ENCODE measurements around the gene MZB1. TPM values are rescaled to one million over a fixed set of nuclear protein-coding genes. Genes with fewer than 3 reads are reported as not detected.

The MZB1 gene, protein sequence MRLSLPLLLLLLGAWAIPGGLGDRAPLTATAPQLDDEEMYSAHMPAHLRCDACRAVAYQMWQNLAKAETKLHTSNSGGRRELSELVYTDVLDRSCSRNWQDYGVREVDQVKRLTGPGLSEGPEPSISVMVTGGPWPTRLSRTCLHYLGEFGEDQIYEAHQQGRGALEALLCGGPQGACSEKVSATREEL
- total RNA-seq = 10 to 100 TPM; 19.0 to 19.9 TPM

DNA sequence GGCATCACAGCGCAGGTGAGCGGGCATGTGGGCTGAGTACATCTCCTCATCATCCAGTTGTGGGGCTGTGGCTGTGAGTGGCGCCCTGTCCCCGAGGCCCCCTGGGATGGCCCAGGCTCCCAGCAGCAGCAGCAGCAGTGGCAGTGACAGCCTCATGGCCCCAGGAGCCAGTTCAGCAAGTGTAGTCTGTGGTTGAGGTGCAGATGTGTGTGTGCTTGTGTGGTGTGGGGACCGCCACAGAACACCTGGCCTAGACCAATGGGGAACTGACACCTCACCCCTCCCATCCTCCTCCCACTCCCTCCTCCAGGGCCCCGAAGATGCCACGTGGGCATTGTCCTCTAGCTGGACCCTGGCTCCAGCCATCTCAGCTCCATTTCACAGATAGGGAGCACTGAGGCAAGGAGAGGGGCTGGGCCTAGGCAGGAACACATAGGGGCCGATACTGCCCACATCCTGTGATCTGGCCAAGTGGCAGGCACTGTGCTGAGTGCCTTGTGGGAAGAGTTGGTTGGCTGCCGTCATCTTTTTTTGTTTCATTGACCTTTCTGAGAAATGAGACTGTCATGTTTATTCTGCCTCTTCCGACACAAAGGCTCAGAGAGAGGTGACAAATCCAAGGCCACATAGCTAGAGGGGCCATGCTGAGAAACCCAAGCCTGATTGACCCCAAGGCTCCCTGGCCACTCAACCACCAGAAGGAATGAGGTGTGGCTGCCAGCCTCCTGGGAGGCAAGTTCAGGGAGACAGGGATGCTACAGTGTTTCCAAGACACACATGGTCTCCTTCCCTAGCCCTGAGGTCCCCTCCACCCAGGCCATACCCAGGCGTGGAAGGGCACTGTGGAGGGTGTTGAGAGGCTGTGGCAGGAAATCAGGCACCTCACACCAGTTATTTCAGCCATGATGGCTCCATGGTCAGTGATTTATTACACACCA, at the start of gene MZB1:
Gene MZB1 (minus strand): TSS at position 213 of the 938 bp plus-strand sequence. CDS start 57 bp downstream, at position 156.
- CTCF ChIA-PET = interaction anchor here (1.0 to 4.4 kb wide), 9 partner anchors 12 to 811 kb away, joined by 3 to 32 read pairs (median 4); partner anchors contain the start of genes MATR3, PAIP2, SPATA24 and STING1
- POLR2A ChIA-PET = interaction anchor here (0.6 to 11.6 kb wide), 7 partner anchors 12 to 138 kb away, joined by 3 to 139 read pairs (median 6); partner anchors contain the start of genes MATR3, PAIP2 and SPATA24
- H3K4me3 Mint-ChIP-seq = peak within 1 kb of the TSS; percentile 98

DNA sequence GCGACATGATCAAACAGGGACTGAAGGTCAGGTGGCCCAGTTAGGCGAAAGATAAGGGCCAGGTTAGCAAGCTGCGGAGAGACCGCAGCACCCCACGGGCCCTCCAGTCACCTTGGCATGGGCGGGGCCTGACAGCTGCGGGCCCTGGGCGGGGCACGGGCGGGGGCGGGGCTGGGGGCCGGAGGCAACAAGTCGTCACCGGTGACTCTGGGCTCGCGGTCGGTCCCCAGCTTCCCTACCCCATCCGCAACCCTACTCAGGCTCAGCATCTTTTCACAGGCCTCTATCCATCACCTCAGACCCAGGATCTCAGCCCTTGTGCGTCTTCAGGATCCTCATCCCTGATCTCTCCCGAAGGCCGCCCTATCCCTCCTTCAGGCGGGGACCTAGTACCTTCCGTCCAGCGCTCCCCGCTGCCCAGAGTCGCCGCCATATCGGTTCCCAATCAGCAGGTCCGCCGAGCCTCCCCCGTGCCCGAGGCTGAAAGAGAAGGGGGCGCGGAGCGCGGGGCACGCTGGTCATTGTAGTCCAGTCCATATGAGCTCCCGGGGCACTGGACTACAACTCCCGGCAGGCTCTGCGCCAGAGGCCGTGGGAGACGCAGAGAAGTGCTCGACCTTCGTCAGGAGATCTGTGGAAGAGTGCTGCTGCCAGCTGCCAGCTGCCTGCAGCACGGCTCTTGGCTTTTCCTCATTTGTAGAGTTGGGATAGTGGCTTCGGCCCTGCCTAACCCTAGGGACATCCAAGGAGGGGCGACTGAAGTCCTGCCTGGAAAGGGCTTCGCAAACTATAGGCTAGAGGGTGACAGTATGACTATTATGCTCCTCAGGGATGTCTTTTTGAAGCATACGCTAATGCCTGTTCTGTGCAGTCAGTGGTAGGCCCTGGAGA, 49.5 kb upstream of the MZB1 start, which contains the start of gene DNAJC18:
Gene DNAJC18 (minus strand): TSS at position 513 of the 891 bp plus-strand sequence. CDS start 80 bp downstream, at position 433.
- POLR2A ChIA-PET = interaction anchor here (0.6 to 1.4 kb wide), 8 partner anchors 8 to 188 kb away, joined by 3 to 5 read pairs (median 3); partner anchors contain the start of genes STING1 and UBE2D2
- DNase-seq = peak; percentile 91
- CTCF ChIA-PET = interaction anchor here (0.8 to 2.6 kb wide), 5 partner anchors 15 to 336 kb away, joined by 3 to 18 read pairs (median 3); no protein-coding TSS in a partner anchor
- Mint-ChIP-seq H3K27me3 (ENCODE audit: low read depth) (peaks cover 14% of the 10 kb centered on the region), H3K9me3 (ENCODE audit: insufficient read depth) (no peaks in the 10 kb centered on the region), H3K4me3 (peak within 1 kb of the TSS; percentile 97), H3K4me1 (ENCODE audit: low read depth) (peaks cover 50% of the 10 kb centered on the region), H3K27ac (peak within 1 kb of the TSS; percentile 98), H3K36me3 (ENCODE audit: low read depth) (no peaks in the 10 kb centered on the region)
- ATAC-seq = peak; percentile 93

More for the DNA sequence above, at the start of gene MZB1:
- peak within 1 kb of the TSS; percentile 99 for H3K27ac Mint-ChIP-seq
- peaks cover 68% of the 10 kb centered on the region for H3K4me1 Mint-ChIP-seq (ENCODE audit: low read depth)
- DNase-seq = peak; percentile 91
- no peaks in the 10 kb centered on the region for H3K27me3 Mint-ChIP-seq (ENCODE audit: low read depth)
- H3K9me3 Mint-ChIP-seq (ENCODE audit: insufficient read depth) = no peaks in the 10 kb centered on the region
- H3K36me3 Mint-ChIP-seq (ENCODE audit: low read depth) = peaks cover 19% of the 10 kb centered on the region
- peak; percentile 41 for ATAC-seq

DNA sequence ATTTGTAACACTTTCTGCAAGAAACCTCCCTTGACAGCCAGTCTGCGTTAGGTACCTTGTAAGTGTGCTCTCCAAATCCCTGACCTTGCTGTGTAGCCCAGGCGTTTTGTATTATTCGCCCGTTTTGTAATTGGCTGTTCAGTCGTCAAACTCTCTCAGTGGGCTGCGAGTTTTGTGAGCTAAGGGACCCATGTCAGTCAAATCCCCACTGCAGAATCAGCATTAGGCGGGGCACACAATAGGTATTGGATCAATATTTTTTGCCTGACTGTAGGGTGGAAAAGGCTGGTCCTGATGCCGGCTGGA, 48.9 kb upstream of the MZB1 start:
- CTCF ChIA-PET = interaction anchor here (0.8 to 2.6 kb wide), 4 partner anchors 14 to 29 kb away, joined by 3 to 18 read pairs (median 3); no protein-coding TSS in a partner anchor
- no peaks in the 10 kb centered on the region for H3K9me3 Mint-ChIP-seq (ENCODE audit: insufficient read depth)
- POLR2A ChIA-PET = interaction anchor here (0.6 to 1.3 kb wide), 5 partner anchors 19 to 188 kb away, joined by 3 to 5 read pairs (median 3); partner anchors contain the start of genes STING1 and UBE2D2
- peak overlapping the region; percentile 97 for H3K4me3 Mint-ChIP-seq
- peaks cover 44% of the 10 kb centered on the region for H3K4me1 Mint-ChIP-seq (ENCODE audit: low read depth)
- H3K27ac Mint-ChIP-seq = peak overlapping the region; percentile 98
- H3K36me3 Mint-ChIP-seq (ENCODE audit: low read depth) = peaks cover 2% of the 10 kb centered on the region
- DNase-seq (no peak), ATAC-seq (no peak)
- peaks cover 14% of the 10 kb centered on the region for H3K27me3 Mint-ChIP-seq (ENCODE audit: low read depth)

DNA sequence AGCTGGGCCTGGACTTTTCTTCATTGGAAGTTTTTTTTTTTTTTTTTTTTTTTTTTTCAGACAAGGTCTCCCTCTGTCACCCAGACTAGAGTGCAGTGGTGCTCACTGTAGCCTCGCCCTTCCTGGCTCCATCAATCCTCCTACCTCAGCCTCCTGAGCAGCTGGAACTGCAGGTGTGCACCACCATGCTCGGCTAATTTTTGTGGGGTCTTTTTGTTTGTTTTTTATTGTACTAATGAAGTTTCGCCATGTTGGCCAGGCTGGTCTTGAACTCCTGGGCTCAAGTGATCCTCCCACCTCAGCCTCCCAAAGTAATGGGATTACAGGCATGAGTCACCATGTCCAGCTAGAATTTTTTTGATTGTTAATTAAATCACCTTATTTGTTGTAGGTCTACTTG, 46.0 kb upstream of the MZB1 start:
- peaks cover 2% of the 10 kb centered on the region for H3K36me3 Mint-ChIP-seq (ENCODE audit: low read depth)
- POLR2A ChIA-PET = interaction anchor here (1.0 kb wide), 1 partner anchor 24 kb away, joined by 4 read pairs; no protein-coding TSS in a partner anchor
- no peaks in the 10 kb centered on the region for H3K27me3 Mint-ChIP-seq (ENCODE audit: low read depth)
- DNase-seq (no peak), ATAC-seq (no peak)
- CTCF ChIA-PET = interaction anchor here (0.6 to 2.3 kb wide), 3 partner anchors 14 to 410 kb away, joined by 3 to 28 read pairs (median 3); no protein-coding TSS in a partner anchor
- peaks cover 21% of the 10 kb centered on the region for H3K4me1 Mint-ChIP-seq (ENCODE audit: low read depth)
- no peak overlapping the region for H3K4me3 Mint-ChIP-seq
- no peak overlapping the region for H3K27ac Mint-ChIP-seq
- H3K9me3 Mint-ChIP-seq (ENCODE audit: insufficient read depth) = no peaks in the 10 kb centered on the region

DNA sequence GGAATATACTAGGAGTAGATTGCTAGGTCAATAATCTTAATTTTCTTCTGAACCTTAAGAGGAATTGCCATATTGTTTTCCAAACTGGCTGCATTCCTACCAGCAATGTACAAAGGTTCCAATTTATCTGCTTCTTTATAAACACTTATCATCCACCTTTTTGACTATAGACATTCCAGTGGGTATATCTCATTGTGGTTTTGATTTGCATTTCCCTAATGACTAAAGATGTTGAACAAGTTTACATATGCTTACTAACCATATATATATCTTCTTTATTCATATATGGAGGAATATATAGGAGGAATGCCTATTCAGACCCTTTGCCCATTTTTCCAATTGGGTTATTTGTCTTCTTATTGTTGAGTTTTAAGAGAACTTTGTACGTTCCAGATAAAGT, 42.0 kb upstream of the MZB1 start:
- Mint-ChIP-seq H3K4me3 (no peak overlapping the region), H3K4me1 (ENCODE audit: low read depth) (peaks cover 8% of the 10 kb centered on the region), H3K27me3 (ENCODE audit: low read depth) (no peaks in the 10 kb centered on the region), H3K27ac (no peak overlapping the region), H3K9me3 (ENCODE audit: insufficient read depth) (no peaks in the 10 kb centered on the region), H3K36me3 (ENCODE audit: low read depth) (peaks cover 2% of the 10 kb centered on the region)
- CTCF ChIA-PET = interaction anchor here (1.0 to 4.9 kb wide), 2 partner anchors 10 to 81 kb away, joined by 4 to 29 read pairs; no protein-coding TSS in a partner anchor
- POLR2A ChIA-PET = no interaction called here
- DNase-seq = no peak
- no peak for ATAC-seq

DNA sequence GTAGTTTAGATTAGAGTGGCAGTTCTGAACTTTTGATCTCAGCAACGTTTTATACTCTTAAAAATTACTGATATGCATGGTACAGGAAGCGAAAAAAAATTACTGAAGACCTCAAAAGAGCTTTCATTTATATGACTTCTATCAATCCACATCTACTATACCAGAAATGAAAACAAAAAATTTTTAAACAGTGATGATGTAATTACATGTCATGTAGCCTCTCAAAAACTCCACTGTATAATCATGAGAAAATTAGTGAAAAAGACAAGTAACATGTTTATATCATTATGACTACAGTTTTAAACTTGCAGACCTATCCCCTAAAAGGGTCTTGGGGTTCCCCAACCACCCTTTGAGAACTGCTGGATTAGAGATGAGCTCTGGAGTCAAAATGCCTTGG, 40.3 kb upstream of the MZB1 start:
- ChIA-PET CTCF (interaction anchor here (0.9 to 4.9 kb wide), 3 partner anchors 8 to 87 kb away, joined by 5 to 29 read pairs (median 7); no protein-coding TSS in a partner anchor), POLR2A (interaction anchor here (0.6 to 1.4 kb wide), 2 partner anchors 52 to 136 kb away, joined by 3 to 6 read pairs; partner anchors contain the start of gene STING1)
- DNase-seq = no peak
- no peak for ATAC-seq
- Mint-ChIP-seq H3K36me3 (ENCODE audit: low read depth) (peaks cover 2% of the 10 kb centered on the region), H3K27ac (no peak overlapping the region), H3K4me1 (ENCODE audit: low read depth) (peaks cover 8% of the 10 kb centered on the region), H3K9me3 (ENCODE audit: insufficient read depth) (no peaks in the 10 kb centered on the region), H3K4me3 (no peak overlapping the region), H3K27me3 (ENCODE audit: low read depth) (no peaks in the 10 kb centered on the region)

DNA sequence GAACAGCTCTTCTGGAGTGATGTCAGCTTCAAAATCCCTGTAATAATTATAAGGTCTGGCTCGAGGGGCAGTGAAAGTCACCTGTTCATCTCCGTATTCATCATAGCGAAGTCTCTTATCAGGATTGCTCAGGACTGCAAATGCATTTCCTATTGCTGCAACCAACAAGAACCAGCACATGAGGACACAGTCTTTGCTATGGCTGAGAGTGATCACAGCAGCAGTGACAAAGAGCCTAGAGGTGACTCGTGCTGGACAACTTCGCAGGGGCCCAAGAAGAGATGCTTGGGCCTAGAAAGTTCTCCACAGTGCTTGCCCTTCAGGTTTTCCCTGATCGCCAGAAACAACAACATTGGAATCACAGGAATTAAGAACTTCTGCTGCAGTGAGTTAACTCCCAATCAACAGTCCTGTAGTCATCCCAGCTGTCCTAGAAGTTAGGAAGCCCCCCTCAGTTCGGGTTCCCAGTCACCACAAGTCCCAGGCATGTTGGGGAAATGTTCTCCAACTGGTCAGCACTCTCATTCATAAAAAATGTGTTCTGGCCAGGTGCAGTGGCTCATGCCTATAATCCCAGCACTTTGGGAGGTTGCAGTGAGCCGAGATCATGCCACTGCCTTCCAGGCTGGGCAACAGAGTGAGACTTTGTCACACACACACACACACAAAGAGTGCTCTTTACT, 36.6 kb upstream of the MZB1 start:
- Mint-ChIP-seq H3K9me3 (ENCODE audit: insufficient read depth) (no peaks in the 10 kb centered on the region), H3K4me3 (no peak overlapping the region), H3K4me1 (ENCODE audit: low read depth) (peaks cover 15% of the 10 kb centered on the region), H3K27me3 (ENCODE audit: low read depth) (no peaks in the 10 kb centered on the region), H3K36me3 (ENCODE audit: low read depth) (peaks cover 11% of the 10 kb centered on the region), H3K27ac (no peak overlapping the region)
- DNase-seq = no peak
- no peak for ATAC-seq
- ChIA-PET POLR2A (interaction anchor here (1.0 to 1.2 kb wide), 2 partner anchors 10 to 89 kb away, joined by 3 to 4 read pairs; no protein-coding TSS in a partner anchor), CTCF (interaction anchor here (1.1 to 18.4 kb wide), 2 partner anchors 10 to 90 kb away, joined by 5 to 538 read pairs; no protein-coding TSS in a partner anchor)

DNA sequence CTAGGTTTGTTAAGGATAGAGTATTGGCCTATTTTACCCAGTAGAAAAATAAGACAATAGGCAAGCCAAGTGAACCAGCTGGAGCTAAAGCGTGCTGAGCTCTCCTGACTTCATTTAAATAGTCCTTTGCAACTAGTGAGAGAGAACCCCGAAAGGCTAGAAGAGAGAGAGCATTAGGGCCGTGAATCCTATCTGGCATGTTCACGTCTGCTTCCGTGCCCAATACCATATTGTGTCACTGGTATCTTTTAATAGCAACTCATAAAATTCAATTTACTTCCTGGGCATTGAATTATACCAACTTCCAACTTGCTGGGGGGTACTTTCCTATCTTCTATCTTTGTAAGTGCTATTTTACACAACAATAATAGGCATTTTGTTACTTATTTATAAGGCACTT, 35.8 kb upstream of the MZB1 start:
- H3K4me1 Mint-ChIP-seq (ENCODE audit: low read depth) = peaks cover 15% of the 10 kb centered on the region
- ATAC-seq (no peak), DNase-seq (no peak)
- no peak overlapping the region for H3K4me3 Mint-ChIP-seq
- no peak overlapping the region for H3K27ac Mint-ChIP-seq
- peaks cover 11% of the 10 kb centered on the region for H3K36me3 Mint-ChIP-seq (ENCODE audit: low read depth)
- no peaks in the 10 kb centered on the region for H3K27me3 Mint-ChIP-seq (ENCODE audit: low read depth)
- ChIA-PET CTCF (interaction anchor here (1.0 to 18.4 kb wide), 3 partner anchors 11 to 202 kb away, joined by 3 to 538 read pairs (median 5); no protein-coding TSS in a partner anchor), POLR2A (interaction anchor here (1.0 to 1.2 kb wide), 2 partner anchors 10 to 90 kb away, joined by 3 to 4 read pairs; no protein-coding TSS in a partner anchor)
- no peaks in the 10 kb centered on the region for H3K9me3 Mint-ChIP-seq (ENCODE audit: insufficient read depth)

DNA sequence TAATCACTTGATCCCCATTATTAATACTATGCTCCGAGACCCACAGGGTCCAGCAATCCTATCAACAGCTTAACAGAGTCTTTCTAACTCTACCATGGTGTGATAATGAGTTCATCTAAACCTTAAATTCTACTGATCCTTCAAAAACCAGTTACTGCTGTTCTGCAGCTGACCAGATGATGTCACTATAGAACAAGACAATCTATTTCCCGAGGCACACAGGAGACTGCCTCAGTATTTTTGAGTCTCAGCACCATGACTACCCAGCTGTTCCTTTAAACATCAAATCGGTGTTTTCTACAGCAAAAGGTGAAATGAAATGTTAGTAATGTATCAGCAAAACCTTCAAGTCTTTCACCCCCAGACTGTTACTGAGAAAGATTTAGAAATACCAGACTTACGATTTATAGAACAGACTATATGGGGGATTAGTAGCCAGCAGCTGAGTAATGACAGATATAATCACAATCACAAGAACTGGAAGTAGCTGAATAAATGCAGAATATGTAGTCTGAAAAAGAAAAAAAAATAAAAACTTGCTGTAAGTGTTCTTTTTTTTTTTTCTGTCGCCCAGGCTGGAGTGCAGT, 32.7 kb upstream of the MZB1 start:
- no peaks in the 10 kb centered on the region for H3K9me3 Mint-ChIP-seq (ENCODE audit: insufficient read depth)
- H3K27ac Mint-ChIP-seq = no peak overlapping the region
- H3K4me1 Mint-ChIP-seq (ENCODE audit: low read depth) = peaks cover 19% of the 10 kb centered on the region
- ChIA-PET POLR2A (interaction anchor here (0.9 to 1.8 kb wide), 5 partner anchors 8 to 139 kb away, joined by 3 to 16 read pairs (median 5); partner anchors contain the start of genes STING1 and UBE2D2), CTCF (interaction anchor here (0.6 to 18.4 kb wide), 52 partner anchors 8 to 268 kb away, joined by 3 to 538 read pairs (median 5); partner anchors contain the start of genes CXXC5, DNAJC18, PAIP2 and PROB1)
- ATAC-seq (peak; percentile 84), DNase-seq (peak; percentile 82)
- H3K36me3 Mint-ChIP-seq (ENCODE audit: low read depth) = peaks cover 16% of the 10 kb centered on the region
- H3K27me3 Mint-ChIP-seq (ENCODE audit: low read depth) = no peaks in the 10 kb centered on the region
- H3K4me3 Mint-ChIP-seq = no peak overlapping the region

All from activated CD8-positive, alpha-beta T cell treated with anti-CD3 and anti-CD28 coated beads, Interleukin-2, amount 10 ng/mL, durations not matched to agents 7 days and 5 days (primary cell).